G401 (cell line): ENCODE data around the gene MLLT6. TPM values are rescaled to one million over a fixed set of nuclear protein-coding genes. Genes with fewer than 3 reads are reported as not detected.

Experiments
- total RNA-seq: library from RNA; depleted of rRNA; stranded (reverse); fragments of >200 nt; shearing (Covaris generic); gene quantifications from 2 replicates; pipeline ENCODE4 v1.2.3, GENCODE V29; 2014; rRNA removed

Gene MLLT6
- total RNA-seq, 1 experiment from 2014 or later: 30.6 TPM

Other genes starting within 250 kb of the MLLT6 start
- 8.9 and 12.4 TPM in 2 replicates for gene SRCIN1, start 99.3 kb upstream of the MLLT6 start, total RNA-seq
- gene EPOP, start 30.3 kb upstream of the MLLT6 start, total RNA-seq: 46.5 and 50.5 TPM in 2 replicates
- gene CISD3, start 25.1 kb downstream of the MLLT6 start, total RNA-seq: 7.5 and 7.9 TPM in 2 replicates
- 5.5 and 12.5 TPM in 2 replicates for gene PCGF2, start 43.1 kb downstream of the MLLT6 start, total RNA-seq
- gene PSMB3, start 47.5 kb downstream of the MLLT6 start, total RNA-seq: 277 and 414 TPM in 2 replicates
- gene PIP4K2B, start 94.3 kb downstream of the MLLT6 start, total RNA-seq: 46.2 and 49.8 TPM in 2 replicates
- 11.2 and 19.9 TPM in 2 replicates for gene CWC25, start 120.0 kb downstream of the MLLT6 start, total RNA-seq
- gene RPL23, start 148.4 kb downstream of the MLLT6 start, total RNA-seq: 1,883 and 2,158 TPM in 2 replicates
- gene LASP1, start 164.8 kb downstream of the MLLT6 start, total RNA-seq: 136 and 141 TPM in 2 replicates